HepG2 (cell line): Measurements from ENCODE around the gene ABTB2.

Source experiments
- MAX ChIP-seq: IDR thresholded peaks from 2 replicates; pipeline ENCODE4 v1.6.1; 2012; ENCODE audit warnings: inconsistent platforms
- TF ChIP-seq, protein P1 (sequence below): sonication (generic); formaldehyde crosslinking; IDR thresholded peaks from 2 replicates; pipeline ENCODE4 v1.4.0; 2020; ENCODE audit warnings: missing genetic modification reagents

- no peak for TF ChIP-seq MAX
- TF ChIP-seq, protein P1, sequence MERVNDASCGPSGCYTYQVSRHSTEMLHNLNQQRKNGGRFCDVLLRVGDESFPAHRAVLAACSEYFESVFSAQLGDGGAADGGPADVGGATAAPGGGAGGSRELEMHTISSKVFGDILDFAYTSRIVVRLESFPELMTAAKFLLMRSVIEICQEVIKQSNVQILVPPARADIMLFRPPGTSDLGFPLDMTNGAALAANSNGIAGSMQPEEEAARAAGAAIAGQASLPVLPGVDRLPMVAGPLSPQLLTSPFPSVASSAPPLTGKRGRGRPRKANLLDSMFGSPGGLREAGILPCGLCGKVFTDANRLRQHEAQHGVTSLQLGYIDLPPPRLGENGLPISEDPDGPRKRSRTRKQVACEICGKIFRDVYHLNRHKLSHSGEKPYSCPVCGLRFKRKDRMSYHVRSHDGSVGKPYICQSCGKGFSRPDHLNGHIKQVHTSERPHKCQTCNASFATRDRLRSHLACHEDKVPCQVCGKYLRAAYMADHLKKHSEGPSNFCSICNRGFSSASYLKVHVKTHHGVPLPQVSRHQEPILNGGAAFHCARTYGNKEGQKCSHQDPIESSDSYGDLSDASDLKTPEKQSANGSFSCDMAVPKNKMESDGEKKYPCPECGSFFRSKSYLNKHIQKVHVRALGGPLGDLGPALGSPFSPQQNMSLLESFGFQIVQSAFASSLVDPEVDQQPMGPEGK (CRISPR knock-in tag) = no peak
Observed at GRCh38 chr11:34239465-34240149, 118.2 kb downstream of the ABTB2 start.
